Activated gamma-delta T cell (primary cell): ENCODE measurements around the gene IPO8.
"Not testable (repeated sequence)": the region's sequence is repeated elsewhere in the genome, so short reads cannot be mapped to it uniquely, and the experiment has no call there.

Source experiments
- DNase-seq: peaks from one replicate; lab custom pipeline; 2025; lab: John Stamatoyannopoulos, UW

The IPO8 gene

DNA sequence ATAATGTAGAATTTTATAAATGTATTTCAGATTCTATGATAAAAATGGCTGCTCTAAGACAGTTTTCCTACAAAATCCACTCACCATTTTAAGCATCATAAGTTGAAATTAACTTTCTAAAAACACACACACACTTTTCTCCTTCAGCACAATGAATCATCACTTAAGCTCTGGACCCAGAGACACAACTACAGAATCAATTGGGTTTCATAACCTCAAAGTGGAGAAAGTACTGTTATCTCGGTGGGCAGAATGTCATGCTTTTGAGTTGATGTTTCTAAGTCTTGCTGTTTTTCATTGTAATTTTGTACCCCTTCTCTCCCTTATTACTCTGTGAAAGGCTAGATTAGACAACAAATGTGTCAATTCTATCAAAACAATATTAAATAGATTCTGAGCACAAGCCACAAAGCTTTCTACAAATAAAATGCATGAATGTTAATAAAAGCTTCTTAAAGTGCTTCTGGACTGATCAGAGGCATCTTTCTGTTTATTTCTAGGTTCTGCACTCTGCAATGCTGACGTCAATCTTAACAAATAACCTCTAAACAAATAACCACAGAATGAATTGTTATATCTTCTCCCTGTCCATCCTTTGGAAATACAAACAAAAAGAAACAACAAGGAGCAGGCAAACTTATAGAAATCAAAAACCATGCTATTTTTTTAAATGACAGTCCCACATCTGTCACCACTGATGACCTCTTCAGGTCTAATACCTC lies 8.2 kb downstream of the IPO8 start:
- DNase-seq: no peak

DNA sequence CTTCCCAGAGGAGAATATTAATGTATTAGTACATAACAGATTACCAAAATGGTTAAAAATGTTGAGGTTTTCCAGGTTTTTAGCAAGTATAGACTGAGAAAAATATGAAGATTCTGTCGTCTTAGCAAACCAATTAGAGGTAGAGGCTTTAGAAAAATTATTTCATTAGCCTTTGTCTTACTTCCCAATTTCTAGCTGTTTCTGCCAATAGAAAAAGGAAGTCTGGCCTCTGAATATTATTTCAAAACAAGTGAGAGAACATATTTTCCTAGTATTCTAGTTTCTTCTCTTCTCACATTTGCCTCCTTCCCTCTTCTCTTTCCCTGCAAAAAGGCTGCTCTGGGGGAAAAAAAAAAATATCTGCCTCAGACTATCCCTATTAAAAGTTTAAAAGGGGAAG lies 16.4 kb downstream of the IPO8 start:
- no peak for DNase-seq

DNA sequence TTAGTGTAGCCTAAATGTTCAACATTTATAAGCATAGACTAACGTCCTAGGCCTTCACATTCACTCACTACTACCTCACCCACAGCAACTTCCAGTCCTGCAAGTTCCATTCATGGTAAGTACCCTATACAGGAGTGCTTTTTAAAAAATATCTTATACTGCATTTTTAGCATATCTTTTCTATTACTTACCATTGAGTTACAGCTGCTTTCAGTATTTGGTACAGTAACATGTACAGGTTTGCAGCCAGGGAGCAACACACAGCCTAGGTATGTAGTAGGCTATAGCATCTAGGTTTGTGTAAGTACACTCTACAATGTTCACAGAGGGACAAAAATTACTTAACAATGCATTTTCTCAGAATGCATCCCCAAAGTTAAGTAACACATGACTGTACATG lies 17.4 kb downstream of the IPO8 start:
- no peak for DNase-seq

DNA sequence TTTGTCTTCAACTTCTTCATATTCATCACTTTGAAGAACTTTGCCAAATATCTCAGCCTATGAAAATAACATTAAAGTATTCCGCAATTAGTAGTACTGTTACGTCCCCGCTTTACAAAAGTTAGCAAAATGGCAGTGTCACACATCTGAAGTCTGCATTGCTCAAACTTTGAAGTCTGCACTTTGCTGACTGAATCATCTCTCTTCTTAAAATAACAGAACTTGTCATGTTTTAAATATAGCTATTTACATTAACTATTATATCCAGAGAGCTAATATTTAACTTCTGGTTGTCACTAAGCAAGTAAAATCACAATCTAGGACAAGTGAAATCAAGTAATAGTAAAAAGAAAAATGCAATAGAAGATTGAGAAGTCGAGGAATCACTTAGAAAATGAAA lies 34.5 kb downstream of the IPO8 start:
- no peak for DNase-seq

DNA sequence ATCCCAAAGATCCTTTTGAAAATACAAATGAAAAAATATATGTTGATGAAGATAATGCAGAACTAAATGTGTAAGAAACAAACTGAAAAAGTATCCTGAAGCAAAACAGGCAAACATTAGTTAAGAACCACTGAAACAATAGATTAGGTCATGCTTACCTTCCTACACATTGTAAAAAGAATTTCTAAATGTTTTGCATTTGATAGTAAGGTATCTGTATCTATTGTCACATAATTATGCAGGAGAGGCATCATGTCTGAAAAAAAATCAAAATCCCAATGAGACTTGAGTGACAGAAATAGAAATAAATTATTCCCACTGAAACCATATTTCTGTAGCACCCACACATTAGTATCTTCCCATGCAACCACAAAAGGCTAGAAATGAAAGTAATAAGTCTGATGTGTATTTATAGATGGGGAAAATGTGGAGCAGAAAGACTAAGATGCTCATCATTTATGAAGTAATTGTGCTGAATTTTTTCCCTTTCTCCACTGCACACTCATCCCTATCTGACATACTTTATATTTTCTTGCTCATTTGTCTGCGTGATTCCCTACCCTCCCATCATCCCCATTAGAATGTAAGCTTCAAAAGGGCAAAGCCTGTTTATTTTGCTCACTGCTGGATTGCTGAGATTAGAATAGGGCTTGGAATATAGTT lies 43.5 kb downstream of the IPO8 start:
- no peak for DNase-seq

DNA sequence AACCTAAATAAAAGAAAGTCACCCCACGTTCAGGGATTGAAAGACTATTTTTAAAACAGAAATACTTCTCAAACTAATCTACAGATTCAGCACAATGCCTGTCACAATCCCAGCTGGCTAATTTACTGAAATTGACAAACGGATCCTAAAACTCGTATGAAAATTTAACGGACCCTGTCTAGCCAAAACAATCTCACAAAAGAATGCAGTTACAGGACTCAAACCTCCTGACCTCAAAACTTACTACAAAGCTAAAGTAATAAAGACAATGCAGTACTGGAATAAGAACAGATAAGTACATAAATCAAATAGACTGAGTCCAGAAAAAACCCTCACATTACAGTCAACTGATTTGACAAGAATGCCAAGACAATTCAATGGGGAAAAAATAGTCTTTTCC lies 48.8 kb downstream of the IPO8 start:
- DNase-seq: no peak

DNA sequence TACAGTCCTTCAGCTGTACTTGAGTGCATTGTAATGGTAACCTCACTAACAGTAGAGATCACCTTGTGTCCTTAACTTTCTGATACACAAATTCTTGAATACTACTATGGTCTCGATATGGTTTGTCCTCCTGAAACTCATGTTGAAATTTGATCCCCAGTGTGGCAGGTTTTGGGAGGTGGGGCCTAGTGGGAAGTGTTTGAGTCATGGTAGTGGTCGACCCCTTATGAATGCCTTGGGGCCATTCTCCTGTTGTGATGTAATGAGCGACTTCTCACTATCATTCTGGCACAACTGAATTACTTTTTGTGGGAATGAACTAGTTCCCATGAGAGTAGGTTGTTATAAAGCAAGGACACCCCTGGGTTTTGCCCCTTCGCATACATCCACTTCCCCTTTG lies 52.3 kb downstream of the IPO8 start:
- DNase-seq: no peak

DNA sequence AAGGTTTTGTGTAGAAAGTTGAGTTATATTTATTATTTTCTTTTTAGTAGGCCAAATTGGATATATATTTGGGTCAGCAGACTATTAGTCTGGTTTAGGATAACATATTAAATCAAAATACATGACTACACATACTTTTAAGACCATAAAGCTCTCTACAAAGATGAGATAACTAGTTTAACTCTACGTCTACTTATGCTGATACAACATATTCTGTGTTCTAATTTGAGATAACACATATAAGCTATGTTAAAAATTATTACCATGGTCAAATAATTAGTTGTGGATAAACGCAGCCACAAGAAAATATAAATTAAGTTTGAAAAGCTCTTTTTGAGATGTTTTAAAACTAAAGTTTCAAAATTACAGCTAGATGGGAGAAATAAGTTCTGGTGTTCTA lies 55.3 kb downstream of the IPO8 start:
- DNase-seq: no peak

DNA sequence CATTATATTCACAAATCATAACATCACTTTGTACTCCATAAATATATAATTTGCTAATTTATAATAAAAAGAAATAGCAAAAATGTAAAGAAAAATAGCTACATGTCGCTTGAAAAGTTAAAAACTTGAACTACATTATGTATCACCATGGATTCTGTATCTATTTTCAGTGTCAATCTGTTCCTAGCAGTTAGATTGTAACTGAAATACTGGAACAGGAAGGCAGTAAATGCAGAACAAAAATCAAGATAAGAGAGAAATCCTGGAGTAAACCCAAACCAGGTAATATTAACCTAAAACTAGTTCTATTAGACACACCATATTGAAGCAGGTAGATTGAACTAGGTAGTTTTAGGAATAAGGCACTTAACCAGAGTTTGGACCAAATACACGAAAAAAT lies 60.3 kb downstream of the IPO8 start:
- no peak for DNase-seq

DNA sequence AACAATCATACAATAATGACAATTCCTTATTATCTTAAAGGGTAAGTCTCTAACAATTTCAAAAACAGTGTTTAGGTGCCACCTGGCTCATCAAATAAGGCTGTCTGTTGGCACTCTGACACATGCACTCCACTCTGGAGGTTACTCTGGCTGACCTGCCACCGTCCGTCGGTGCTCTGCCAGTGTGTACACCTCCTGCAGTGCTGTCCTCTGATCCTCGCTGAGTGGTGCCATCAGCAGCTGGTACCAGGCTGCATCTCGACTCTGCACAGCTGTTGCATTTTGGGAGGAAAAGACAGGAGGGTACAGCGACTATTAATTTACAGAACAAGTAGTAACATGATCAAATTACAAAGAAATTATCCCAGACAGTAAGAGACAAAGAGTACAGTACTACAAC lies 63.9 kb downstream of the IPO8 start:
- no peak for DNase-seq

DNA sequence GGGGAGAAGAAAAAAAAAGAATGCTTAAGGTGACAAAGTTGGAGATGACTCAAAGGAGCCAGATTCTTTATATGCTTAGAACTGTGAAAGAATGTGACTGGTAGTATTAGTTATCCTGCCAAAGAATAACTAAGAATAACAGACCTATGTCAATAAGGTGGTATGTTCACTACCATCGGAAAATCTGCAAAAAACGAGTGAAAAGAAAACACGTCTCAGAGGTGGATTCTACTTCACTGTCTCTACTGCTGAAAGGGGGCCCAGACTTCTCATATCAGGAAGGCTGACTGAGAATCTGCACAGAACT lies 64.7 kb downstream of the IPO8 start:
- DNase-seq: no peak

DNA sequence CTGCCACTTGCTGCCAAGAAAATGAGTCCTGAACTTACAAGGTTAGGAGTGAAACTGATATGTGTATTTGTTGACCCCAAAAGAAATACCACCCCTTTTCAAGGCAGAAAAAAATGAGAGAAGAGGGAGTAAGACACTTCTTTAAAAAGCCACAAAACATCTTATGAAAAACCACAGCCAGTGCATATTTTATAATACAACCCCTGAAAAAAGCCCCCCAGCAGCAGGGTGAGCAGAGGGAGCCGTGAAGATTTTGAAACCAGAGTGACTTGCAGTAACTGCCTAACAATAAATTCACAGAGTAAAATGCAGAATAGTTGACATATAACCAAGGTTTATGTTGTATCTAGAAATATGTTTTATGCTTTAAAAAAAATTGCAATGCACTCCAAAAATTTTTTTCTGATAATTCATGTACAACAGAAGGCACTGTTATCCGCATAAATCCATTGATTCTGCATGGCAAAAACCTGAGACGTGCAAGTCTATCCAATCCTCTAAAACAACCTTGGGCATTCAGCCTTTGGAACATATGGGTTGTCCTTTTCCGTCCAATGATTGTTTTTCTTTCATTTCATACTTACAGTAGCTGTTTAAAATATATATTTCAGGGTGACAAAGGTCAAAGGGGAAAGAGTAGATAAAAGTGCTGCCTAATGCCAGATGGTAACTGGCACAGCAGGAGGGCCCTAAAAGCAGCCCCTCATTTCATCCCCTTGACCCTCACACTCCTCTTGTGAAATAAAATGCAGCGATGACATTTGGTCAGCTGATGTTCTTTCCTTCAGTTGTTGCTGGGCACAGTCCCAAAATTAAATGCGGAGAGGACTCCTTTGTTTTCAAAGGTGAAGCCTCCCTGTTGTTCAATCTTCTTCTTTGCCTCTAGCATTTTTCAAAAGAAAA lies 65.3 kb downstream of the IPO8 start:
- DNase-seq: no peak

DNA sequence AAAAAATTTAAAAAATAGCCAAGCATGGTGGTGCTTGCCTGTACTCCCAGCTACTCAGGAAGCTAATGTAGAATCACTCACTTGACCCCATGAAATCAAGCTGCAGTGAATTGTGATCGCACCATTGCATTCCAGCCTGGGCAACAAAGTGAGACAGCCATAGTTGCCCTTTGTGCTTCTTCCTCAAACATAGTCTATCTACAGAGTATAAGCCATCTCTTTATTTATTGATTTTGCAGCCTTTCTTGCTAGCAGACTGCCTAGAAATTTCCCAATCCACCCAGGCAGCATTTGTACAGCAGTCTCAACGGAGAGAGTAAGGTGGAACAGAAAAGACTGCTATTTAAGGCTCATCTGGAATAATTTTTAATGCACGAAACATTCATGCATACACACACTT lies 68.8 kb downstream of the IPO8 start:
- no peak for DNase-seq

DNA sequence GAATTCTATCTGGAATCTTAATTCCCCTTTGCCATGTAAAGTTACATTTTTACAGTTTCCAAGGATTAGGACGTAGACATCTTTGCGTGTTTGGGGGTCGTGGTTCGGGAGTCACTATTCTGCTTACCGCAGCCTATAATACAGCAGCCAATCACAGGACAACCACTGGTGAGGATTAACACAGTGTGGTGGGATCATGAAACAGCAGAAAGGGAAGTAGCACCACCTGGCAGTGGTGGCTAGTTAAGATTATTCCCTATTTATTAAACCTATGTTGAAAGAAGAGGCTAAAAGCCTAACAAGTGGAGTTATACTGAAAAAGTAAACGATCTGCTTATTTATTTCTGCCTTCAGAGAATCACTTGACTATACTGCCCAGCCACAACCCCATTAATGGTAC lies 71.7 kb downstream of the IPO8 start:
- DNase-seq: no peak

DNA sequence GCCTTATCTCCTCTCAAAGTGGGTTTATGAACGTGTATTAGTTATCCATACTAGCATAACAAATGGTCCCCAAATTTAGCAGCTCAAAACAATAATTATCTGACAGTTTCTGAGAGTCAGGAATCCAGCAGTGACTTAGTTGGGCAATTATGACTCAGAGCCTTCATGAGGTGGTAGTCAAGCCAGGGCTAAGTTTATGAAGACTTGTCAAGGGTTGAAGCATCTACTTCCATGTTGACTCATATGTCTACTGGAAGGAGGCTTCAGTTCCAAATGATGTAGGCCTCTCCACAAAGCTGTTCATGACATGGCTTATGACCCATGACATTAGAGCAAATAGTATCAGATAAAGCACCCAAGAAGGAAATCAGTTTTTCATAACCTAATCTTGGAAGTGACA lies 73.2 kb downstream of the IPO8 start:
- DNase-seq: no peak

DNA sequence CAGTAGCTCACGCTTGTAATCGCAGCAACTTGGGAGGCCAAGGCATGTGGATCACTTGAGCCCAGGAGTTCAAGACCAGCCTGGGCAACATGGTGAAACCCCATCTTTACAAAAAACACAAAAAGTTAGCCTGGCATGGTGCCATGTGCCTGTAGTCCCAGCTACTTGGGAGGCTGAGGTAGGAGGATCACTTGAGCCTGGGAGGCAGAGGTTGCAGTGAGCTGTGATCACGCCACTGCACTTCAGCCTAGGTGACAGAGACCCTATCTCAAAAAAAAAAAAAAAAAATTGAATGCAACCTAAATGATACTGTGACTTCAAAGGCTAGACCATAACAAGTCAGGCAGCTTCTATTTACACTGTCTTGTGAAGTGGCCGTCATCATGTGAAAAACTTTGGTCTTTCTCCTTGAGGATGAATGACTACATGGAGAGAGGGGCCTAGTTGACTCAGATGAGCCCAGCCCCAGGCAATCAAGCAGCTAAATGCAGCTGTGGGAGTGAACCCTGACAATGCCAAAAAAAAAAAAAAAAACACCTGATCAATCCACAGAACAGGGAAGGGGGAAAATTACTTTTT lies 73.9 kb downstream of the IPO8 start:
- DNase-seq: not testable (repeated sequence)

DNA sequence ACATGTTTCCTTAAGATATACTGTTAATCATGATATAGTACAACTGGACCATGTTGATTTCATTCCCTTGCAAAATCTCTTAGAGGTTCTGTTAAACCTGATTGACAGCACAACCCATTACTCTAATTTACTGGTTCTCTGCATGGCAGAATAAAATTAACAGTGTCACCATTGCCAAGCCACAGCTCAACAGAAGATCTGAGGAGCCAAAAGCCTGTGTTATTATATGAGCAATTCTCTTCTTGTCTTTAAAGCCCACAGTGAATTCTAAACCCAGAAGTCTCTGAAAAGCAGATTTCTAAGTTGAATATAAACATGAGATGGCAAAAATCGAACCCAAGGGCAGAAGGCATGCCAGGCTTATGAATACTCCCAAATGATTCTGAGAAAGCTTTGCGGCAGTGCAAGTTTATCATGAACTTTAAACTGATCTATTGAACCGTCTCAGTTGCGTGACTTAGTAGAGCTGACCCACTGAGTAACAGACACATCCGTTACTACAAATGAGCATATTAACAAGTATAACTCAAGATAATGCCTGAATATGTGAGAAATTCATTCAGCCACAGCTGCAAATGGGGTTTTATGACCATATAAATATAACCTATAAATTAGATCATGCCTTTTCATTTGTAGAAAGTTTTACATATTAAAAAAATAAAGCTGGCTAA lies 78.2 kb downstream of the IPO8 start:
- DNase-seq: no peak

DNA sequence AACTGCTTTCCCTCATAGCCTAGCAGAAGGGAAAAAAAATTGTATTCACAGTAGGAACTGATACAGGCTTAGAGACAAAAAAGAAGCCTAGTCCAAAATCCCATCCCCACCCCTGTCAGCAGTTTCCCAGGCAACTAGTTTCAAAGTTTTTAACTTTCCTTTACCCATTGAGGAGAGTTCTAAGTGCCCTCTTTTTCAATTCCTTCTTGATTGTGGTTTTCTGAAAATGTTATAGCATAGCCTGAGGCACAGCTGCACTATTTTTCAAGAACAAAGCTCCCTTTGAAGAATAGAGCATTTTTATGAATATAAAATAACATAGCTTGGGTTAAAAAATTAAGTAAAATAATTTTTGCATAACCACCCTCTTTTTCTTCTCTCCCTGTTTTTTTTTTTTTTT lies 81.6 kb downstream of the IPO8 start:
- DNase-seq: no peak

DNA sequence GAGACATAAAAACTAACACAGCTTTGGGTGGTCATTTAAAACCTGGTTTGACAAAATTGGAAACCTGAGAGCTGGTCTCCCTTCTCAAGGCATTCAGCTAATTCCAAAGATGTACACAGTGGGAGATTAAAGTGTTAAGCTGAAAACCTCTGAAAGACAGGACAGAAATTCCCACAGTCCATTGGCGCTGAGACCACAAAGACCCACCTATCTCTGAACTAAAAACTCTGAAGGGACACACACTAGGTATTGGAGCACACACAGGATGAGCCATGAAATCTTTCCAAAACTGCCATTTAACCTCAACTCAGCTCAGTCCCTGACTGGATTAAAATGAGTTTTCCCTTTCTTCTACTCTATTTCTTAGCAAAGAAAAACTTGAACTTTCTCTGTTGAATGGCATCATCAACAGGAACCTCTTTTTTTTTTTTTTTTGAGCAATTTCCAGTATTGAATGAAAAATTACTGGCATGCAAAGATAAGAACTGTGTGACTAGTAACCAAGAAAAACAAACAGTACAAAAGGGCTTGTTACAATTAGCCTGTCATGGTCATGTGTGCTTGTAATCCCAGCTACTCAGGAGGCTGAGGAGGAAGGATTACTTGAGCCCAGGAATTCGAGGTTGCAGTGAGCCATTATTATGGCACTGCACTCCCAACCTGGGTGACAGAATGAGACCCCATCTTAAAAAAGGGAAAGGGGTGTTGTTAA lies 82.4 kb downstream of the IPO8 start:
- DNase-seq: no peak

DNA sequence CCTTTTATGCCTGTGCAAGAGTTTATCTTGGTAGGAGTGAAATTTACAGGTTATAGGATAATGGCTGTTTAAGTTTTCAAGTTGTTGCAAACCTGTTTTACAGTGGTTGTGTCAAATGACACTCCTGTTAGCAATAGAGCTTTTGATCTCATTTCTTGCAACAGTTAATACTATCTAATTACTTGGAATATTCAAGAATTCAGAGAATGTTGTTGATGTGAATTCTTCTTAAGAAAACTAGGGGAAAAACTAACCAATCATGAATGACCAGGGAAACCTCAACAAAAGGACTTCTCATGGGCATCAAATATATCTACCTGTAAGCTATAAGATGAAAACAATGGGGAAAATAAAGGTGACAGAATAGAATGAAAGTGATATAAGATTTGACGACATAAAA lies 85.0 kb downstream of the IPO8 start:
- DNase-seq: no peak

DNA sequence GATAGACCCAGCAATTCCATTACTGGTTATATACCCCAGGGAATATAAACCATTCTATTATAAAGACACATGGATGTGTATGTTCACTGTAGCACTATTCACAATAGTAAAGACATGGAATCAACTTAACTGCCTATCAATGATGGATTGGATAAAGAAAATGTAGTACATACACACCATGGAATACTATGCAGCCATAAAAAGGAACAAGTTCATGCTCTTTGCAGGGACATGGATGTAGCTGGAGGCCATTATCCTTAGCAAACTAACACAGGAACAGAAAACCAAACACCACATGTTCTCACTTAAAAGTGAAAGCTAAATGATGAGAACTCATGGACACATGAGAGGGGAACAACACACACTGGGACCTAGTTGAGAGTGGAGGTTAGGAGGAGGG lies 85.8 kb downstream of the IPO8 start:
- not testable (repeated sequence) for DNase-seq

DNA sequence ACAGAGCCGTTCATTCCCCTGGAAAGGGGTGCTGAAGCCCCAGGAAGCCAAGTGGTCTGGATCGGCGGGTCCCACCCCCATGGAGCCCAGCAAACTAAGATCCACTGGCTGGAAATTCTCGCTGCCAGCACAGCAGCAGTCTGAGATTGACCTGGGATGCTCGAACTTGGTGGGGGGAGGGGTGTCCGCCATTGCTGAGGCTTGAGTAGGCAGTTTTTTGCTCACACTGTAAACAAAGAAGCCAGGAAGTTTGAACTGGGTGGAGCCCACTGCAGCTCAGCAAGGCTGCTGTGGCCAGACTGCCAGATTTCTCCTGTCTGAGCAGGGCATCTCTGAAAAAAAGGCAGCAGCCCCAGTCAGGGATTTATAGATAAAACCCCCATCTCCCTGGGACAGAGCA lies 91.4 kb downstream of the IPO8 start:
- not testable (repeated sequence) for DNase-seq
